GM18951 (cell line): Measurements from ENCODE around the gene ZNF672.
A peak's percentile ranks its signal among the peaks of the same experiment; 100 is the strongest.
"Not testable (repeated sequence)": the region's sequence is repeated elsewhere in the genome, so short reads cannot be mapped to it uniquely, and the experiment has no call there.

Experiments used
- POLR2A ChIP-seq: IDR thresholded peaks from 4 replicates; pipeline ENCODE4 v1.6.1; 2011; ENCODE audit warnings: mild to moderate bottlenecking; ENCODE audit not compliant: insufficient read length, insufficient read depth; ENCODE audit errors: extremely low read depth
- in situ Hi-C: fragments of 300-500 bp; cut with MboI; formaldehyde crosslinking; loops from one replicate; pipeline ENCODE4 v1.12.0; 2022; ENCODE audit warnings: low sequenced_read_pairs, mixed read lengths, inconsistent platforms; ENCODE audit not compliant: unreplicated experiment

Gene ZNF672

GRCh38 chr1:248837781-248838356 lies at the start of gene ZNF672:
Gene ZNF672 (plus strand): TSS chr1:248838224. CDS start chr1:248847275, 9,051 bp downstream.
- peak; percentile 80 for TF ChIP-seq POLR2A
- in situ Hi-C loops, result no loop called here

GRCh38 chr1:248788327-248788726 lies 49.7 kb upstream of the ZNF672 start:
- in situ Hi-C loops, result no loop called here
- no peak for TF ChIP-seq POLR2A

- in situ Hi-C loops, result not testable (repeated sequence)
Measured at GRCh38 chr1:248789337-248789736, 48.7 kb upstream of the ZNF672 start.

- no peak for TF ChIP-seq POLR2A
- in situ Hi-C loops, result no loop called here
Measured at GRCh38 chr1:248790456-248790855, 47.6 kb upstream of the ZNF672 start.

- in situ Hi-C loops, result no loop called here
- TF ChIP-seq POLR2A, result no peak
Measured at GRCh38 chr1:248791010-248791409, 47.0 kb upstream of the ZNF672 start.

GRCh38 chr1:248792342-248792741 lies 45.7 kb upstream of the ZNF672 start:
- TF ChIP-seq POLR2A, result no peak
- in situ Hi-C loops, result no loop called here

- no peak for TF ChIP-seq POLR2A
- in situ Hi-C loops, result no loop called here
Measured at GRCh38 chr1:248793592-248793991, 44.4 kb upstream of the ZNF672 start.

GRCh38 chr1:248794663-248795062 lies 43.4 kb upstream of the ZNF672 start:
- in situ Hi-C loops, result not testable (repeated sequence)

GRCh38 chr1:248798791-248799190 lies 39.2 kb upstream of the ZNF672 start:
- TF ChIP-seq POLR2A, result no peak
- in situ Hi-C loops, result no loop called here

- in situ Hi-C loops, result no loop called here
Measured at GRCh38 chr1:248800459-248800858, 37.6 kb upstream of the ZNF672 start.

GRCh38 chr1:248802454-248802853 lies 35.6 kb upstream of the ZNF672 start:
- in situ Hi-C loops, result no loop called here
- TF ChIP-seq POLR2A, result no peak

More at GRCh38 chr1:248800459-248800858, 37.6 kb upstream of the ZNF672 start:
- no peak for TF ChIP-seq POLR2A

- in situ Hi-C loops, result not testable (repeated sequence)
Measured at GRCh38 chr1:248803501-248803900, 34.5 kb upstream of the ZNF672 start.

- in situ Hi-C loops, result no loop called here
- peak; percentile 38 for TF ChIP-seq POLR2A
Measured at GRCh38 chr1:248804771-248805681, 33.0 kb upstream of the ZNF672 start.

- in situ Hi-C loops, result no loop called here
- TF ChIP-seq POLR2A, result no peak
Measured at GRCh38 chr1:248805876-248806275, 32.1 kb upstream of the ZNF672 start.
